ENCODE results near the gene ZNF638.

ZNF638 gene

GRCh38 chr2:71419145-71419544 is 87.6 kb downstream of the ZNF638 start:
- TF ChIP-seq TAF1 (IDR thresholded peaks at IDR 0.05; ENCODE audit: borderline replicate concordance, insufficient read depth, low read length) (no peak), FOXP2 (optimal IDR thresholded peaks at IDR 0.05; ENCODE audit: borderline replicate concordance, extremely low read depth, extremely low read length, insufficient read depth) (no peak), SIN3A (IDR thresholded peaks at IDR 0.05; ENCODE audit: borderline replicate concordance, insufficient read depth, low read length) (no peak), REST (IDR thresholded peaks at IDR 0.05; ENCODE audit: insufficient read depth in 1 of 2, low read depth in 2 of 2, low read length in 2 of 2) (no peak), POLR2AphosphoS5 (IDR thresholded peaks at IDR 0.05; ENCODE audit: low read depth, low read length) (no peak)

GRCh38 chr2:71419976-71420375 is 88.4 kb downstream of the ZNF638 start:
- TF ChIP-seq REST (IDR thresholded peaks at IDR 0.05; ENCODE audit: insufficient read depth in 1 of 2, low read depth in 2 of 2, low read length in 2 of 2): no peak

- TF ChIP-seq POLR2AphosphoS5 (IDR thresholded peaks at IDR 0.05; ENCODE audit: low read depth, low read length) (no peak), SIN3A (IDR thresholded peaks at IDR 0.05; ENCODE audit: borderline replicate concordance, insufficient read depth, low read length) (no peak), FOXP2 (optimal IDR thresholded peaks at IDR 0.05; ENCODE audit: borderline replicate concordance, extremely low read depth, extremely low read length, insufficient read depth) (no peak), TAF1 (IDR thresholded peaks at IDR 0.05; ENCODE audit: borderline replicate concordance, insufficient read depth, low read length) (no peak), REST (IDR thresholded peaks at IDR 0.05; ENCODE audit: insufficient read depth in 1 of 2, low read depth in 2 of 2, low read length in 2 of 2) (no peak)
Measured at GRCh38 chr2:71422786-71423185, 91.2 kb downstream of the ZNF638 start.

- no peak for TF ChIP-seq SIN3A (IDR thresholded peaks at IDR 0.05; ENCODE audit: borderline replicate concordance, insufficient read depth, low read length)
- no peak for TF ChIP-seq POLR2AphosphoS5 (IDR thresholded peaks at IDR 0.05; ENCODE audit: low read depth, low read length)
- TF ChIP-seq TAF1 (IDR thresholded peaks at IDR 0.05; ENCODE audit: borderline replicate concordance, insufficient read depth, low read length): no peak
- no peak for TF ChIP-seq FOXP2 (optimal IDR thresholded peaks at IDR 0.05; ENCODE audit: borderline replicate concordance, extremely low read depth, extremely low read length, insufficient read depth)
- no peak for TF ChIP-seq REST (IDR thresholded peaks at IDR 0.05; ENCODE audit: insufficient read depth in 1 of 2, low read depth in 2 of 2, low read length in 2 of 2)
Measured at GRCh38 chr2:71423817-71424420, 92.3 kb downstream of the ZNF638 start.

- TF ChIP-seq POLR2AphosphoS5 (IDR thresholded peaks at IDR 0.05; ENCODE audit: low read depth, low read length): no peak
- TF ChIP-seq TAF1 (IDR thresholded peaks at IDR 0.05; ENCODE audit: borderline replicate concordance, insufficient read depth, low read length): no peak
- TF ChIP-seq REST (IDR thresholded peaks at IDR 0.05; ENCODE audit: insufficient read depth in 1 of 2, low read depth in 2 of 2, low read length in 2 of 2): no peak
- no peak for TF ChIP-seq SIN3A (IDR thresholded peaks at IDR 0.05; ENCODE audit: borderline replicate concordance, insufficient read depth, low read length)
- TF ChIP-seq FOXP2 (optimal IDR thresholded peaks at IDR 0.05; ENCODE audit: borderline replicate concordance, extremely low read depth, extremely low read length, insufficient read depth): no peak
Measured at GRCh38 chr2:71426721-71427120, 95.1 kb downstream of the ZNF638 start.
